K562 (cell line): ENCODE data around the gene RASIP1. TPM values are rescaled to one million over a fixed set of nuclear protein-coding genes. Genes with fewer than 3 reads are reported as not detected.
A peak's percentile ranks its signal among the peaks of the same experiment; 100 is the strongest.

Experiments used
- BMI1 ChIP-seq: fragments of 150-350 bp; IDR thresholded peaks from 2 replicates; pipeline ENCODE4 v1.6.1; 2014; ENCODE audit warnings: low read length
- CUX1 ChIP-seq: fragments of 200-800 bp; sonication (Bioruptor generic); IDR thresholded peaks from 2 replicates; pipeline ENCODE4 v1.6.1; 2016; ENCODE audit warnings: missing genetic modification characterization, missing compliant biosample characterization
- HLTF ChIP-seq: fragments of 450-650 bp; IDR thresholded peaks from 2 replicates; pipeline ENCODE4 v1.6.1; 2016
- MBD2 ChIP-seq: sonication (generic); IDR thresholded peaks from 2 replicates; pipeline ENCODE4 v1.6.1; 2016; ENCODE audit warnings: low read depth, borderline replicate concordance
- PBX2 ChIP-seq, 2 experiments: IDR thresholded peaks in 1 of 2; conservative IDR thresholded peaks in 1 of 2; 2 replicates each; pipeline ENCODE4 v1.6.1; 2016; ENCODE audit warnings: low read depth in 2 of 2, mild to moderate bottlenecking in 1 of 2, missing compliant biosample characterization in 1 of 2, missing genetic modification characterization in 1 of 2, moderate library complexity in 1 of 2
- SAP30 ChIP-seq: fragments of 200-600 bp; sonication (generic); IDR thresholded peaks from 2 replicates; pipeline ENCODE4 v1.6.1; 2012; ENCODE audit warnings: borderline replicate concordance, low read depth, mild to moderate bottlenecking, moderate library complexity, low read length, control low read depth, inconsistent platforms; ENCODE audit not compliant: insufficient read depth, poor library complexity, severe bottlenecking
- ZNF212 ChIP-seq: fragments of 450-650 bp; formaldehyde crosslinking; IDR thresholded peaks from 2 replicates; pipeline ENCODE4 v1.4.0; 2020; ENCODE audit warnings: mild to moderate bottlenecking
- ZNF318 ChIP-seq, 2 experiments: fragments of 450-650 bp; IDR thresholded peaks; 2 replicates each; pipeline ENCODE4 v1.6.1; 2016; ENCODE audit warnings: mild to moderate bottlenecking in 2 of 2, borderline replicate concordance in 1 of 2, low read depth in 1 of 2, moderate library complexity in 1 of 2
- polyA plus RNA-seq, 8 experiments: library from polyadenylated mRNA; depleted of rRNA in 4 of 8; stranded (reverse) in 5 of 8; unstranded in 3 of 8; fragments of >200 nt; fragmentation: Nextera tagmentation in 2 of 8; fragmentation: Illumina TruSeq in 1 of 8; extraction: Ambion mirVana in 2 of 8; extraction: Trizol in 1 of 8; gene quantifications; 2 replicates each; pipeline versions ENCODE4 v1.2.1 to v1.2.3, GENCODE V29; 2011 to 2014; ENCODE audit warnings: inconsistent platforms in 1 of 8, missing spikeins in 1 of 8
- total RNA-seq, 7 experiments: library from RNA; depleted of rRNA in 6 of 7; stranded (reverse); fragments of >200 nt in 6 of 7; fragmentation: Illumina TruSeq in 2 of 7; extraction: Trizol in 2 of 7; gene quantifications; 2 replicates each; pipeline versions ENCODE4 v1.2.1 to v1.2.3, GENCODE V29; 2011 to 2021; ENCODE audit warnings: low replicate concordance in 1 of 7

The RASIP1 gene
- total and polyA plus RNA-seq, 9 of the 15 experiments (the other 6 are each of a cell fraction or from before 2014, with no cell fraction given): 0.20 to 4.7 (median 1.5) TPM

- TF ChIP-seq PBX2 (CRISPR knock-in tag; IDR thresholded peaks at IDR 0.05; ENCODE audit: low read depth) (no peak), PBX2 (tag; conservative IDR thresholded peaks at IDR 0.05; ENCODE audit: low read depth) (no peak), MBD2 (peak; percentile 89; the same call in 1 of the 2 replicates), BMI1 (no peak), HLTF (no peak), CUX1 (CRISPR knock-in tag) (no peak), ZNF212 (CRISPR knock-in tag) (0 out of 2 replicates have a peak, but pooled peaks have one; percentile 37), SAP30 (no peak), ZNF318 (IDR thresholded peaks at IDR 0.05; ENCODE audit: borderline replicate concordance in 1 of 2, low read depth in 1 of 2) (no peak)
These were observed 26.3 kb downstream of the RASIP1 start (continued) for GRCh38 chr19:48713864-48714755.
